ENCODE measurements around the gene NOL9. TPM values are rescaled to one million over a fixed set of nuclear protein-coding genes. Genes with fewer than 3 reads are reported as not detected.
"Not testable (repeated sequence)": the region's sequence is repeated elsewhere in the genome, so short reads cannot be mapped to it uniquely, and the experiment has no call there.

Gene NOL9
- total RNA-seq, 4 donors from 2014 or later = 4.7 to 44.8 (median 23.7) TPM

- no peaks in the 10 kb centered on the region for H3K9me3 ChIP-seq
- peaks cover 15 to 31% of the 10 kb centered on the region in 2 donors for H3K4me1 ChIP-seq
- peak; percentile 76 to 87 for DNase-seq
- peak; percentile 49 to 87 for TF ChIP-seq POLR2A (IDR thresholded peaks at IDR 0.05)
- no peak for TF ChIP-seq CTCF (IDR thresholded peaks at IDR 0.05)
- H3K4me3 ChIP-seq = peak overlapping the region; percentile 74 to 95
- no peaks in the 10 kb centered on the region for H3K36me3 ChIP-seq
- no peaks in the 10 kb centered on the region for H3K27me3 ChIP-seq
- intact Hi-C loops (cut with DNase I; ENCODE audit: low total_unique reads) = loop anchor here (2.0 kb wide), 1 partner anchor 46 kb away; the partner anchor contains the start of genes NOL9 and TAS1R1
- H3K27ac ChIP-seq = peak overlapping the region; percentile 99 to 100
These were observed 47.0 kb upstream of the NOL9 start for GRCh38 chr1:6601049-6601922.

- TF ChIP-seq POLR2A (IDR thresholded peaks at IDR 0.05) = no peak
- no peak for TF ChIP-seq CTCF (IDR thresholded peaks at IDR 0.05)
- Histone ChIP-seq H3K27ac (peak overlapping the region; percentile 99 to 100), H3K4me1 (peaks cover 15 to 31% of the 10 kb centered on the region in 2 donors), H3K36me3 (no peaks in the 10 kb centered on the region), H3K9me3 (no peaks in the 10 kb centered on the region), H3K4me3 (peak overlapping the region; percentile 74 to 95), H3K27me3 (no peaks in the 10 kb centered on the region)
- intact Hi-C loops (cut with DNase I; ENCODE audit: low total_unique reads) = loop anchor here (2.0 kb wide), 1 partner anchor 46 kb away; the partner anchor contains the start of genes NOL9 and TAS1R1
- DNase-seq = no peak
These were observed 46.2 kb upstream of the NOL9 start for GRCh38 chr1:6600410-6601048.

- not testable (repeated sequence) for H3K9me3 ChIP-seq, H3K27me3 ChIP-seq, H3K36me3 ChIP-seq, DNase-seq
- Histone ChIP-seq H3K27ac (peak overlapping the region; percentile 99 to 100), H3K4me1 (peaks cover 15 to 31% of the 10 kb centered on the region in 2 donors), H3K4me3 (peak overlapping the region; percentile 74 to 95)
- intact Hi-C loops (cut with DNase I; ENCODE audit: low total_unique reads) = loop anchor here (2.0 kb wide), 1 partner anchor 45 kb away; the partner anchor contains the start of genes NOL9 and TAS1R1
These were observed 45.7 kb upstream of the NOL9 start for GRCh38 chr1:6599991-6600390.

- Histone ChIP-seq H3K27ac (peak overlapping the region; percentile 99 to 100), H3K9me3 (no peaks in the 10 kb centered on the region), H3K27me3 (no peaks in the 10 kb centered on the region), H3K4me1 (peaks cover 15 to 31% of the 10 kb centered on the region in 2 donors), H3K4me3 (peak overlapping the region; percentile 74 to 95), H3K36me3 (no peaks in the 10 kb centered on the region)
- intact Hi-C loops (cut with DNase I; ENCODE audit: low total_unique reads) = no loop called here
- no peak for DNase-seq
- no peak for TF ChIP-seq CTCF (IDR thresholded peaks at IDR 0.05)
- no peak for TF ChIP-seq POLR2A (IDR thresholded peaks at IDR 0.05)
These were observed 45.0 kb upstream of the NOL9 start for GRCh38 chr1:6599141-6599975.

- intact Hi-C loops (cut with DNase I; ENCODE audit: low total_unique reads) = no loop called here
- no peak for DNase-seq
- Histone ChIP-seq H3K27me3 (no peaks in the 10 kb centered on the region), H3K36me3 (no peaks in the 10 kb centered on the region), H3K9me3 (no peaks in the 10 kb centered on the region), H3K27ac (peak overlapping the region; percentile 5 to 17), H3K4me3 (no peak overlapping the region), H3K4me1 (peaks cover 15 to 31% of the 10 kb centered on the region in 2 donors)
- TF ChIP-seq CTCF (IDR thresholded peaks at IDR 0.05) = no peak
- TF ChIP-seq POLR2A (IDR thresholded peaks at IDR 0.05) = no peak
These were observed 43.4 kb upstream of the NOL9 start for GRCh38 chr1:6597777-6598131.
